GM12874 (cell line): Measurements from ENCODE around the gene SPG21.

ENCODE experiments used
- CTCF ChIP-seq: IDR thresholded peaks from 2 replicates; pipeline ENCODE4 v1.5.1; 2011; ENCODE audit warnings: low read depth, mild to moderate bottlenecking, control low read depth, low read length, moderate library complexity; ENCODE audit not compliant: insufficient read depth

Gene SPG21

GRCh38 chr15:64934023-64934422, 55.7 kb downstream of the SPG21 start:
- no peak for TF ChIP-seq CTCF

GRCh38 chr15:64931381-64931780, 58.3 kb downstream of the SPG21 start:
- no peak for TF ChIP-seq CTCF

GRCh38 chr15:64930778-64931371, 58.8 kb downstream of the SPG21 start:
- TF ChIP-seq CTCF: no peak

- TF ChIP-seq CTCF: no peak
Observed at GRCh38 chr15:64930019-64930652, 59.6 kb downstream of the SPG21 start.

- no peak for TF ChIP-seq CTCF
Observed at GRCh38 chr15:64928626-64929220, 61.0 kb downstream of the SPG21 start.

GRCh38 chr15:64926661-64927060, 63.1 kb downstream of the SPG21 start:
- no peak for TF ChIP-seq CTCF

GRCh38 chr15:64925335-64926330, 64.1 kb downstream of the SPG21 start:
- TF ChIP-seq CTCF: no peak
